Measurements from ENCODE around the gene UTF1.
"Not testable (repeated sequence)": the region's sequence is repeated elsewhere in the genome, so short reads cannot be mapped to it uniquely, and the experiment has no call there.

UTF1 gene

GRCh38 chr10:133227256-133227655 is 2.8 kb upstream of the UTF1 start:
- DNase-seq (ENCODE audit: low read depth) = no peak

GRCh38 chr10:133229265-133230043 is 563 bp upstream of the UTF1 start:
- DNase-seq (ENCODE audit: low read depth) = no peak

- no peak for DNase-seq (ENCODE audit: low read depth)
These were observed 574 bp downstream of the UTF1 start for GRCh38 chr10:133230387-133231195.

GRCh38 chr10:133231244-133231945 is 1.4 kb downstream of the UTF1 start:
- no peak for DNase-seq (ENCODE audit: low read depth)

GRCh38 chr10:133231946-133232574 is 2.0 kb downstream of the UTF1 start:
- no peak for DNase-seq (ENCODE audit: low read depth)

GRCh38 chr10:133234796-133235195 is 4.8 kb downstream of the UTF1 start:
- not testable (repeated sequence) for DNase-seq (ENCODE audit: low read depth)

- DNase-seq (ENCODE audit: low read depth) = no peak
These were observed 5.3 kb downstream of the UTF1 start for GRCh38 chr10:133235265-133235855.

GRCh38 chr10:133235932-133236331 is 5.9 kb downstream of the UTF1 start:
- DNase-seq (ENCODE audit: low read depth) = no peak

- no peak for DNase-seq (ENCODE audit: low read depth)
These were observed 6.6 kb downstream of the UTF1 start for GRCh38 chr10:133236401-133237240.

- no peak for DNase-seq (ENCODE audit: low read depth)
These were observed 7.2 kb downstream of the UTF1 start for GRCh38 chr10:133237241-133237587.

- DNase-seq (ENCODE audit: low read depth) = no peak
These were observed 7.8 kb downstream of the UTF1 start, which contains the start of gene VENTX for GRCh38 chr10:133237588-133238465. Gene VENTX (plus strand): TSS chr10:133237855. CDS start chr10:133237915, 60 bp downstream.

GRCh38 chr10:133238466-133238804 is 8.4 kb downstream of the UTF1 start:
- no peak for DNase-seq (ENCODE audit: low read depth)

- no peak for DNase-seq (ENCODE audit: low read depth)
These were observed 10.0 kb downstream of the UTF1 start for GRCh38 chr10:133239990-133240389.

- DNase-seq (ENCODE audit: low read depth) = no peak
These were observed 11.6 kb downstream of the UTF1 start for GRCh38 chr10:133241501-133242205.

- no peak for DNase-seq (ENCODE audit: low read depth)
These were observed 12.8 kb downstream of the UTF1 start for GRCh38 chr10:133242611-133243356.

GRCh38 chr10:133243593-133243992 is 13.6 kb downstream of the UTF1 start:
- DNase-seq (ENCODE audit: low read depth) = no peak

GRCh38 chr10:133245439-133246235 is 15.6 kb downstream of the UTF1 start:
- no peak for DNase-seq (ENCODE audit: low read depth)

GRCh38 chr10:133246236-133246626 is 16.2 kb downstream of the UTF1 start:
- no peak for DNase-seq (ENCODE audit: low read depth)
